Liver (tissue), 9 donors: ENCODE measurements around the gene DIS3L2. TPM values are rescaled to one million over a fixed set of nuclear protein-coding genes. Genes with fewer than 3 reads are reported as not detected.
"Not testable (repeated sequence)": the region's sequence is repeated elsewhere in the genome, so short reads cannot be mapped to it uniquely, and the experiment has no call there.

Experiments used
- DNase-seq: peaks from one replicate; pipeline ENCODE4 v3.0.0-alpha.2; 2017; ENCODE audit warnings: low spot score
- H3K27ac ChIP-seq, 2 donors: one replicate each; pipeline ENCODE4 v1.7.0; 2013; ENCODE audit warnings: inconsistent platforms in 2 of 2, low read length in 2 of 2, control low read depth in 1 of 2, low read depth in 1 of 2, mild to moderate bottlenecking in 1 of 2
- H3K27me3 ChIP-seq, 4 donors: one replicate each; pipeline versions ENCODE4 v1.6.1 to v1.7.0; 2013; ENCODE audit warnings: low read length in 3 of 4, inconsistent platforms in 1 of 4, mild to moderate bottlenecking in 1 of 4, moderate library complexity in 1 of 4; ENCODE audit not compliant: control insufficient read depth in 4 of 4, insufficient read depth in 4 of 4
- H3K36me3 ChIP-seq, 4 donors: one replicate each; pipeline versions ENCODE4 v1.6.1 to v1.7.0; 2013; ENCODE audit warnings: low read length in 3 of 4, mild to moderate bottlenecking in 3 of 4, low read depth in 1 of 4, moderate library complexity in 1 of 4; ENCODE audit not compliant: control insufficient read depth in 4 of 4, insufficient read depth in 3 of 4
- H3K4me1 ChIP-seq, 4 donors: one replicate each; pipeline versions ENCODE4 v1.6.1 to v1.7.0; 2013; ENCODE audit warnings: low read length in 3 of 4, mild to moderate bottlenecking in 3 of 4, moderate library complexity in 1 of 4; ENCODE audit not compliant: control insufficient read depth in 4 of 4, insufficient read depth in 4 of 4
- H3K4me3 ChIP-seq, 3 donors: one replicate each; pipeline versions ENCODE4 v1.6.1 to v1.7.0; 2013; ENCODE audit warnings: low read length in 3 of 3, control low read depth in 1 of 3, low read depth in 1 of 3, mild to moderate bottlenecking in 1 of 3
- H3K9ac ChIP-seq, 2 donors: one replicate each; pipeline ENCODE4 v1.7.0; 2013; ENCODE audit warnings: low read length in 2 of 2, mild to moderate bottlenecking in 2 of 2, moderate library complexity in 2 of 2, control low read depth in 1 of 2, low read depth in 1 of 2
- H3K9me3 ChIP-seq, 4 donors: one replicate each; pipeline versions ENCODE4 v1.6.1 to v1.7.0; 2013; ENCODE audit warnings: low read length in 3 of 4; ENCODE audit not compliant: control insufficient read depth in 4 of 4
- ATF3 ChIP-seq: IDR thresholded peaks from 2 replicates; pipeline ENCODE4 v1.6.1; 2016; ENCODE audit warnings: antibody characterized with exemption
- CTCF ChIP-seq: fragments of 150-350 bp; IDR thresholded peaks from 2 replicates; pipeline ENCODE4 v1.5.1; 2017; ENCODE audit warnings: improper control_type of control experiment, low read depth, low read length; ENCODE audit not compliant: missing input control
- FOXA1 ChIP-seq: IDR thresholded peaks from 2 replicates; pipeline ENCODE4 v1.6.1; 2016; ENCODE audit warnings: antibody characterized with exemption
- FOXA2 ChIP-seq: IDR thresholded peaks from 2 replicates; pipeline ENCODE4 v1.6.1; 2016; ENCODE audit warnings: antibody characterized with exemption
- HNF4G ChIP-seq: IDR thresholded peaks from 2 replicates; pipeline ENCODE4 v1.6.1; 2016; ENCODE audit warnings: antibody characterized with exemption
- JUND ChIP-seq, 2 donors: IDR thresholded peaks; 2 replicates each; pipeline ENCODE4 v1.6.1; 2016; ENCODE audit warnings: antibody characterized with exemption in 2 of 2
- MAX ChIP-seq: IDR thresholded peaks from 2 replicates; pipeline ENCODE4 v1.6.1; 2016; ENCODE audit warnings: antibody characterized with exemption
- NR2F2 ChIP-seq: IDR thresholded peaks from 2 replicates; pipeline ENCODE4 v1.6.1; 2016; ENCODE audit warnings: antibody characterized with exemption
- REST ChIP-seq: IDR thresholded peaks from 2 replicates; pipeline ENCODE4 v1.6.1; 2016; ENCODE audit warnings: antibody characterized with exemption, mild to moderate bottlenecking
- RXRA ChIP-seq, 2 donors: IDR thresholded peaks; 2 replicates each; pipeline ENCODE4 v1.6.1; 2017 to 2018; ENCODE audit warnings: antibody characterized with exemption in 2 of 2, mild to moderate bottlenecking in 1 of 2
- YY1 ChIP-seq: IDR thresholded peaks from 2 replicates; pipeline ENCODE4 v1.6.1; 2016; ENCODE audit warnings: antibody characterized with exemption, mild to moderate bottlenecking
- WGBS: extraction: QIAGEN DNeasy Blood & Tissue Kit; methylation state at CpG from one replicate; pipeline ENCODE4 v1.1.7; 2013; 5-methylcytosine and 5-hydroxymethylcytosine counted together
- polyA plus RNA-seq, 2 donors: library from polyadenylated mRNA; stranded (reverse) in 1 of 2; unstranded in 1 of 2; fragments of 200-250 nt in 1 of 2; fragments of >200 nt in 1 of 2; fragmentation: Nextera tagmentation in 1 of 2; extraction: Ambion mirVana in 1 of 2; gene quantifications; one replicate each; pipeline versions ENCODE4 v1.2.1 to v1.2.3, GENCODE V29; 2013 to 2015
- total RNA-seq, 2 donors: library from RNA; depleted of rRNA; stranded (reverse); fragments of >200 nt; gene quantifications; one replicate each; pipeline ENCODE4 v1.2.3, GENCODE V29; 2014
- donor health status: healthy.
- donor health status: healthy.
- donor health status: healthy.
- donor health status: healthy.
- donor health status: healthy.

The DIS3L2 gene
- total and polyA plus RNA-seq, 4 donors = 5.7 to 21.5 (median 8.8) TPM

- H3K9ac ChIP-seq = no peak overlapping the region
- no peaks in the 10 kb centered on the region for H3K9me3 ChIP-seq
- H3K27ac ChIP-seq = no peak overlapping the region
- H3K36me3 ChIP-seq = no peaks in the 10 kb centered on the region
- DNase-seq = no peak
- 83% methylated on average over 20 of the region's 20 CpGs for WGBS
- TF ChIP-seq CTCF = peak; percentile 13
- no peak for TF ChIP-seq RXRA (IDR thresholded peaks at IDR 0.05)
- H3K4me1 ChIP-seq = peaks cover 0 to 9% (median 3%) of the 10 kb centered on the region in 4 donors
- H3K4me3 ChIP-seq = no peak overlapping the region
- no peaks in the 10 kb centered on the region for H3K27me3 ChIP-seq
Observed at GRCh38 chr2:232365621-232366321, 404.3 kb downstream of the DIS3L2 start.

GRCh38 chr2:232366461-232366860 lies 404.9 kb downstream of the DIS3L2 start:
- not testable (repeated sequence) for DNase-seq, H3K36me3 ChIP-seq
- WGBS = 92% methylated on average over 18 of the region's 23 CpGs

GRCh38 chr2:232367016-232367415 lies 405.5 kb downstream of the DIS3L2 start:
- no peaks in the 10 kb centered on the region for H3K27me3 ChIP-seq
- H3K9me3 ChIP-seq = no peaks in the 10 kb centered on the region
- no peak overlapping the region for H3K4me3 ChIP-seq
- DNase-seq = no peak
- 77% methylated on average over 7 of the region's 7 CpGs for WGBS
- H3K36me3 ChIP-seq = no peaks in the 10 kb centered on the region
- H3K4me1 ChIP-seq = peaks cover 0 to 9% (median 3%) of the 10 kb centered on the region in 4 donors
- TF ChIP-seq REST = no peak
- no peak for TF ChIP-seq FOXA2
- TF ChIP-seq ATF3 = no peak
- TF ChIP-seq CTCF = no peak
- no peak for TF ChIP-seq YY1
- TF ChIP-seq FOXA1 = no peak
- TF ChIP-seq MAX = no peak
- TF ChIP-seq NR2F2 = no peak
- TF ChIP-seq HNF4G = no peak
- no peak for TF ChIP-seq JUND (IDR thresholded peaks at IDR 0.05)
- H3K9ac ChIP-seq = no peak overlapping the region
- no peak overlapping the region for H3K27ac ChIP-seq

More at GRCh38 chr2:232366461-232366860, 404.9 kb downstream of the DIS3L2 start:
- H3K27me3 ChIP-seq, H3K4me3 ChIP-seq, H3K9ac ChIP-seq, H3K4me1 ChIP-seq, H3K9me3 ChIP-seq, H3K27ac ChIP-seq: not testable (repeated sequence)
